NB4 (cell line): ENCODE data around the gene SMOC2.

Experiments
- CTCF ChIP-seq: IDR thresholded peaks from one replicate; pipeline ENCODE4 v1.5.1; 2012; ENCODE audit warnings: low read depth, low read length
- POLR2A ChIP-seq: IDR thresholded peaks from 2 replicates; pipeline ENCODE4 v1.6.1; 2011; ENCODE audit warnings: mild to moderate bottlenecking; ENCODE audit not compliant: insufficient read length; ENCODE audit errors: extremely low read depth

GRCh38 chr6:168458101-168458500, 17.1 kb downstream of the SMOC2 start:
- TF ChIP-seq CTCF, result no peak
- TF ChIP-seq POLR2A, result no peak
